Esophagus muscularis mucosa (tissue), 3 donors: ENCODE results near the gene POU2AF3.
A peak's percentile ranks its signal among the peaks of the same experiment; 100 is the strongest.

ENCODE experiments used
- POLR2A ChIP-seq: fragments of 450-650 bp; IDR thresholded peaks from one replicate; pipeline ENCODE4 v1.6.1; 2017; ENCODE audit warnings: antibody characterized with exemption, moderate library complexity, mild to moderate bottlenecking, low read depth
- POLR2AphosphoS5 ChIP-seq, 2 donors: sonication (generic); formaldehyde crosslinking; IDR thresholded peaks; one replicate each; pipeline ENCODE4 v1.6.1; 2017; ENCODE audit warnings: antibody characterized with exemption in 2 of 2
- TF ChIP-seq, protein P1 (sequence below), 3 experiments: fragments of 200-600 bp in 2 of 3; fragments of 450-650 bp in 1 of 3; sonication (generic) in 2 of 3; IDR thresholded peaks; one replicate each; pipeline ENCODE4 v1.5.1; 2017 to 2019; ENCODE audit warnings: antibody characterized with exemption in 3 of 3, mild to moderate bottlenecking in 2 of 3, moderate library complexity in 1 of 3

DNA sequence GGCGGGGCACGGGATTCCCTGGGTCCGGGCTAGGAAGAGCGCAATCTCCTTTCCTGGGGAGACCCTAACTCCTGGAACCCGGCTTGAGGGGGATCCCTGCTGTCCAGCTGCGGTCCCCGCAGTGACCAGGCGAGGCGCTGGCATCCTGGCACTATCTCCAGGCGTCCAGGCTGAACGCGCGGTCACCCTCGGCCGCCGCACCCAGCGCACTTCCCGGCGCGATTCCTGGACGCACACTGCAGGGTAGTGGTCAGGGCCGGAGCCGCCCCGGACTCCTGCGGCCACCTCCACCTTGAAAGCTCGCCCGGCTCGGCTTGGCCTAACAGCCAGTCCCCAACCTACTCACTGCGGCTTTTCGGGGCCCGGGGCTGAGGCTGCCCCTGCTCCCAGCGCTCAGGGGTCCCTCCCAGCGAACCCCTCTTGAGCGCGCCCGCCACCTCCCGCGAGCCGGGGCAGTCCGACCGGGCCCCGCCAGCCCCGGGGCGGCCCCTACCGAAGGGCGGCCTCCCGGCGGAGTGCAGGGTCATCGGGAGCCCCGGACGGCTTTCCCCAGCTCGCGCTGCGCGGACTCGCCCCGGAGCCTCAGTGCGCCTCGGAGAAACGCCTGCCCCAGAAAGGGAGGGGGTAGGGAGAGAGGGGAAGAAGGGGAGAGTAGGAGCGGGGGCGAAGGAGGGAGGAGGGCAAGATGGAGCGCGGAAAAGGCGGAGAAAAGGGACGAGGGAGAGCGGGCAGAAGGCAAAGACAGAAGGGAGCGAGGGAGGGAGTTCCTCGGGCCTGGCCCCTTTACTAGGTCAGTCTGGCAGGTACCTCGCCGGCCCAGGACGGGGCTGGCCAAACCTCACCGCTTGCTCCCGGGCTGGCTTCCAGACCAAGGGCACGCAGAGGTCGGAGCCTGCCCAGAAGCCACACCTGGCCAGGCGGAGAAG is 1.0 kb downstream of the POU2AF3 start:
- TF ChIP-seq, protein P1, sequence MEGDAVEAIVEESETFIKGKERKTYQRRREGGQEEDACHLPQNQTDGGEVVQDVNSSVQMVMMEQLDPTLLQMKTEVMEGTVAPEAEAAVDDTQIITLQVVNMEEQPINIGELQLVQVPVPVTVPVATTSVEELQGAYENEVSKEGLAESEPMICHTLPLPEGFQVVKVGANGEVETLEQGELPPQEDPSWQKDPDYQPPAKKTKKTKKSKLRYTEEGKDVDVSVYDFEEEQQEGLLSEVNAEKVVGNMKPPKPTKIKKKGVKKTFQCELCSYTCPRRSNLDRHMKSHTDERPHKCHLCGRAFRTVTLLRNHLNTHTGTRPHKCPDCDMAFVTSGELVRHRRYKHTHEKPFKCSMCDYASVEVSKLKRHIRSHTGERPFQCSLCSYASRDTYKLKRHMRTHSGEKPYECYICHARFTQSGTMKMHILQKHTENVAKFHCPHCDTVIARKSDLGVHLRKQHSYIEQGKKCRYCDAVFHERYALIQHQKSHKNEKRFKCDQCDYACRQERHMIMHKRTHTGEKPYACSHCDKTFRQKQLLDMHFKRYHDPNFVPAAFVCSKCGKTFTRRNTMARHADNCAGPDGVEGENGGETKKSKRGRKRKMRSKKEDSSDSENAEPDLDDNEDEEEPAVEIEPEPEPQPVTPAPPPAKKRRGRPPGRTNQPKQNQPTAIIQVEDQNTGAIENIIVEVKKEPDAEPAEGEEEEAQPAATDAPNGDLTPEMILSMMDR (IDR thresholded peaks at IDR 0.05) = peak; percentile 55 to 69 (median 57)
- TF ChIP-seq POLR2AphosphoS5 (IDR thresholded peaks at IDR 0.05) (peak; percentile 23 to 30), POLR2A (no peak)
